GM13977 (cell line): ENCODE data around the gene LSAMP.

Source experiments
- DNase-seq: peaks from one replicate; pipeline ENCODE4 v3.0.0; 2012; ENCODE audit warnings: low spot score
- in situ Hi-C: fragments of 300-500 bp; cut with MboI; formaldehyde crosslinking; loops from one replicate; pipeline ENCODE4 v1.12.0; 2022; ENCODE audit warnings: low sequenced_read_pairs, low pct_unique_long_range_greater_than_20kb, mixed read lengths, inconsistent platforms; ENCODE audit not compliant: unreplicated experiment
- TF ChIP-seq, protein P1 (sequence below): IDR thresholded peaks from 2 replicates; pipeline ENCODE4 v1.5.1; 2012; ENCODE audit warnings: mild to moderate bottlenecking, control low read depth; ENCODE audit not compliant: insufficient read depth; ENCODE audit errors: extremely low read depth, missing control alignments

Gene LSAMP

DNA sequence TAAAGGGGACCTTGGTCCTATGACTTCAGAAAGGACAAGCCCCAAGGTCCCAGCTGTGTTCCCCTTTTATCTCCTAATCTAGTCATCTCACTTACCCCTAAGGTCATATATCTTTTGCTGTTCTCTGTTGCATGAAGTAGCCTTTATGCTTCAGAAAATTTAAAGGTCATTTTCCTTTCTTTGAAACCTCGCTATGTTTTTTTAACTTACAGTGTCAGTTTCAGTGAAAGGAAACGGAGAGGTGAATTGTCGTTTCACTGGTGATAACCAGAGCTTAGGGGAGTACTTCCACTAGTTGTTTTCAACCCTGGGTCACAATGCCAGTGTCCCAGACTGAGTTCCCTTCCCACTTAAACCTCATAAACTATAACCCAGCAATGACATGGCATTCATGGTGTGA, 464.6 kb downstream of the LSAMP start:
- no peak for DNase-seq
- in situ Hi-C loops = no loop called here
- TF ChIP-seq, protein P1, sequence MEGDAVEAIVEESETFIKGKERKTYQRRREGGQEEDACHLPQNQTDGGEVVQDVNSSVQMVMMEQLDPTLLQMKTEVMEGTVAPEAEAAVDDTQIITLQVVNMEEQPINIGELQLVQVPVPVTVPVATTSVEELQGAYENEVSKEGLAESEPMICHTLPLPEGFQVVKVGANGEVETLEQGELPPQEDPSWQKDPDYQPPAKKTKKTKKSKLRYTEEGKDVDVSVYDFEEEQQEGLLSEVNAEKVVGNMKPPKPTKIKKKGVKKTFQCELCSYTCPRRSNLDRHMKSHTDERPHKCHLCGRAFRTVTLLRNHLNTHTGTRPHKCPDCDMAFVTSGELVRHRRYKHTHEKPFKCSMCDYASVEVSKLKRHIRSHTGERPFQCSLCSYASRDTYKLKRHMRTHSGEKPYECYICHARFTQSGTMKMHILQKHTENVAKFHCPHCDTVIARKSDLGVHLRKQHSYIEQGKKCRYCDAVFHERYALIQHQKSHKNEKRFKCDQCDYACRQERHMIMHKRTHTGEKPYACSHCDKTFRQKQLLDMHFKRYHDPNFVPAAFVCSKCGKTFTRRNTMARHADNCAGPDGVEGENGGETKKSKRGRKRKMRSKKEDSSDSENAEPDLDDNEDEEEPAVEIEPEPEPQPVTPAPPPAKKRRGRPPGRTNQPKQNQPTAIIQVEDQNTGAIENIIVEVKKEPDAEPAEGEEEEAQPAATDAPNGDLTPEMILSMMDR = no peak

DNA sequence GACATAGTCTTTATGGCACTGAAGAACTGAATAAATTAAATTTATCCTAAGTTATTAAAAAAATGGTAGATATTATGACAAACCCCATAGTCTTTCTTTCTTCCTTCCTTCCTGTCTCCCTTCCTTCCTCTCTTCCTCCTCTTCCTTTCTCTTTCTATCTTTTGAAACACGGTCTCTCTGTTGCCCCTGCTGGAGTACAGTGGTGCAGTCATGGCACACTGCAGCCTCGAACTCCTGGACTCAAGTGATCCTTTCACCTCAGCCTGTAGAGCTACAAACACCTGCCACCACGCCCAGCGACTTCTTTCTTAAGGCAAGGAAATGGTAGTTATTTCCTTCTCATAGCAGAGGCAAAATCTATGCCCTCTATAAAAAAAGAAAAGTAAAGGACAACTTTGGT, 467.4 kb downstream of the LSAMP start:
- DNase-seq = no peak

DNA sequence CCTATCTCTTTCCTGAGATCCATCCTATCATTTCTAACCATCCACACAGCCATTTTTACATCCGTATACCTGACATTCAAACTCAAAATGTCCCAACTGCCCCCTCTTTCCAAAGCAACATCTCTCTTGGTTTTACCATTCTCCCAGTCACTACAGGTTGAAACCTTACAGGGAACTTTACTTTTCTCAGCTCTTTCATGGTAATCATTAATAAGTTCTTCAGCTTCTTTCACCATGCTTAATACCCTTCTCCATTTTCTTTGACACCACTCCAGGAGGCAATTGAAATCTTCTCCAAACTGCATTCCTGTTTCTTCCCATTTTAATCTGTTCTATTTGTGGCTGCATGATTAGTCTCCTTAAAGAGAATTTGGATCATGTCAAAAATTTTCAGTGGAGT, 469.5 kb downstream of the LSAMP start:
- in situ Hi-C loops = no loop called here

More for the DNA sequence above, 467.4 kb downstream of the LSAMP start:
- in situ Hi-C loops = no loop called here
- TF ChIP-seq, protein P1 = no peak

DNA sequence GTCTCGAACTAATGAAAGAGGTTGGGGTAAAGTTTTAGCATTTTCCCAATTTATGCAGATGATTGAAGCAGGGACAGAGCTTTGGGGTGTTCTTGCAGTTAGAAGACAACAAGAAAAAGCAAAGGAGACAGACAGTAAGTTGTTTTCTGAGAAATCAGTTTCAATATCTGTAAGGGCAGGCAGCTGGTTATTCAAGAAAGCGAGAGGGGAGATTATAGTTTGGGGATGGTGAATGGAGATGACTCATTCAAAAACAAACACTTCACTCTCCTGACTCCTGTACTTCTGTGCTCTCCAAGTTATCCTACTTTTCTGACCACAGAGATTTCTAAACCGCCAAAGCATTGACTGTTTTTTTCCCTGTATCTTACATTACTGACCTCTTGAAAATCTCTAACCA, 469.9 kb downstream of the LSAMP start:
- TF ChIP-seq, protein P1 = no peak
- peak; percentile 15 for DNase-seq
- in situ Hi-C loops = no loop called here

More for the DNA sequence above, 469.5 kb downstream of the LSAMP start:
- TF ChIP-seq, protein P1 = no peak
- no peak for DNase-seq

DNA sequence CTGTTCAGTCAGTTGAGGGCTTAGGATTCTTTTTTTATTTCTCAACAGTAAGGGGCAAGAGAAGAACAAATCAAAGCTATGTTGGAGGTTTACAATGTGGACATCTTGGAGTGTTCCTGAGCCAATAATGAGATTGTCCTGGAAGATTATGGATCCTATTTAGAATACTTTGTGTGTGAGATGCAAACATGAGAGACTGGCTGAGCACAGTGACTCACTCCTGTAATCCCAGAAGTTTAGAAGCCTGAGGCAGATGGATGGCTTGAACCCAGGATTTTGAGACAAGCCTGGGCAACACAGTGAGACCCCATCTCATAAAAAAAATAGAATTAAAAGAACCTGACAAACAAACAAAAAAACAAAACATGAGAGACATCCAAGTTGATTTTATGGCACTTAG, 470.3 kb downstream of the LSAMP start:
- TF ChIP-seq, protein P1 = no peak
- DNase-seq = no peak
- in situ Hi-C loops = no loop called here

DNA sequence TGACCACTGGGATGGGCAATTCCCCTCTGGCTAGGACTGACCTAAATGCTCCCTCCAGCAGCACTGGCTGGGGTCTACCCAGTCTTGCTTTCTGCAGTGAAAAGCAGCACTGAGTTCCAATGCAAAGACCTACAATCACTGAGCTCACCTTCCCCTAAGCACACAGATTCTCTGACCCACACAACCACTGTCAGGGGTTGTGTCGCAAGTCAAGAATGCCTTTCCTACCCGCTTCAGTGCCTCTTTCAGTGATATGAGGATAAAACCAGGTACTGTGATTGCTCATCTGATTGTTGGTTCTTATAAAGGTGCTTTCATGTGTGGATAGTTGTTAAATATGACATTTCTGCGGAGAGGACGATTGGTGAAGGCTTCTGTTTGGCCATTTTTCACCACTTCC, 476.4 kb downstream of the LSAMP start:
- no peak for DNase-seq
- TF ChIP-seq, protein P1 = no peak
- in situ Hi-C loops = no loop called here

DNA sequence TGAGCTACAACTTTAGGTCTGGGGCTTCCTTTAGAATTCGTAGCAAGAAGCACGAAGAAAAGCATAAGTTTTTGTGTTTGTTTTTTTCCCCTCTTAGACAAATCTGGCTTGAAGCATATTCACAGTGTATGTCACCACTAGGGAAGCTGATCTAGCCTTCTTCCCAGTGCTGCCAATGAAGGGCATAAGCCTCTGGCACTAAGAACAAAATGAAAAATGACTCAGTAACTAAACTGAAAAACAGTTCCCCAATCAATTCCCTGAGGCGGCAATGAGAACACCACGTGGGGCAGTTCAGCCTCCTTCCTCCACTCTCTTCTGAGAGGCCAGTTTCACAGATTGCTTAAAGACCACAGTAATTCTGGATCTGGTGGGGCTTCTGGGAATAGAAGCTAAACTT, 483.9 kb downstream of the LSAMP start:
- TF ChIP-seq, protein P1 = no peak
- no peak for DNase-seq
- in situ Hi-C loops = no loop called here
